WTC11 (cell line): ENCODE results near the gene CD2.

Experiments
- IRF1 ChIP-seq: sonication (generic); formaldehyde crosslinking; IDR thresholded peaks from 2 replicates; pipeline ENCODE4 v1.8.0; 2023; ENCODE audit warnings: missing genetic modification reagents
- JUN ChIP-seq: sonication (generic); formaldehyde crosslinking; IDR thresholded peaks from 2 replicates; pipeline ENCODE4 v1.8.0; 2023; ENCODE audit warnings: mild to moderate bottlenecking, missing genetic modification reagents
- NFE2L1 ChIP-seq: sonication (generic); formaldehyde crosslinking; IDR thresholded peaks from 2 replicates; pipeline ENCODE4 v1.8.1; 2023; ENCODE audit warnings: missing genetic modification reagents
- RELA ChIP-seq: sonication (generic); formaldehyde crosslinking; IDR thresholded peaks from 2 replicates; pipeline ENCODE4 v1.8.1; 2022; ENCODE audit warnings: missing genetic modification reagents, mild to moderate bottlenecking, borderline replicate concordance
- SP1 ChIP-seq: sonication (generic); formaldehyde crosslinking; conservative IDR thresholded peaks from 2 replicates; pipeline ENCODE4 v1.8.1; 2022; ENCODE audit warnings: missing genetic modification reagents
- TCF7 ChIP-seq: sonication (generic); formaldehyde crosslinking; IDR thresholded peaks from 2 replicates; pipeline ENCODE4 v1.8.0; 2022; ENCODE audit warnings: mild to moderate bottlenecking, low read depth, missing genetic modification reagents, moderate library complexity
- TF ChIP-seq, protein P1 (sequence below): fragments of 200-600 bp; IDR thresholded peaks from 2 replicates; pipeline ENCODE4 v1.8.0; 2022; ENCODE audit warnings: antibody characterized with exemption
- TF ChIP-seq, protein P2 (sequence below): sonication (generic); formaldehyde crosslinking; IDR thresholded peaks from 2 replicates; pipeline ENCODE4 v1.8.0; 2022; ENCODE audit warnings: mild to moderate bottlenecking, missing genetic modification reagents
- TF ChIP-seq, protein P3 (sequence below): sonication (generic); formaldehyde crosslinking; IDR thresholded peaks from 2 replicates; pipeline ENCODE4 v1.8.0; 2022; ENCODE audit warnings: mild to moderate bottlenecking, missing genetic modification reagents

- no peak for TF ChIP-seq IRF1 (CRISPR knock-in tag)
- TF ChIP-seq, protein P1, sequence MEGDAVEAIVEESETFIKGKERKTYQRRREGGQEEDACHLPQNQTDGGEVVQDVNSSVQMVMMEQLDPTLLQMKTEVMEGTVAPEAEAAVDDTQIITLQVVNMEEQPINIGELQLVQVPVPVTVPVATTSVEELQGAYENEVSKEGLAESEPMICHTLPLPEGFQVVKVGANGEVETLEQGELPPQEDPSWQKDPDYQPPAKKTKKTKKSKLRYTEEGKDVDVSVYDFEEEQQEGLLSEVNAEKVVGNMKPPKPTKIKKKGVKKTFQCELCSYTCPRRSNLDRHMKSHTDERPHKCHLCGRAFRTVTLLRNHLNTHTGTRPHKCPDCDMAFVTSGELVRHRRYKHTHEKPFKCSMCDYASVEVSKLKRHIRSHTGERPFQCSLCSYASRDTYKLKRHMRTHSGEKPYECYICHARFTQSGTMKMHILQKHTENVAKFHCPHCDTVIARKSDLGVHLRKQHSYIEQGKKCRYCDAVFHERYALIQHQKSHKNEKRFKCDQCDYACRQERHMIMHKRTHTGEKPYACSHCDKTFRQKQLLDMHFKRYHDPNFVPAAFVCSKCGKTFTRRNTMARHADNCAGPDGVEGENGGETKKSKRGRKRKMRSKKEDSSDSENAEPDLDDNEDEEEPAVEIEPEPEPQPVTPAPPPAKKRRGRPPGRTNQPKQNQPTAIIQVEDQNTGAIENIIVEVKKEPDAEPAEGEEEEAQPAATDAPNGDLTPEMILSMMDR, result no peak
- no peak for TF ChIP-seq NFE2L1
- TF ChIP-seq, protein P2, sequence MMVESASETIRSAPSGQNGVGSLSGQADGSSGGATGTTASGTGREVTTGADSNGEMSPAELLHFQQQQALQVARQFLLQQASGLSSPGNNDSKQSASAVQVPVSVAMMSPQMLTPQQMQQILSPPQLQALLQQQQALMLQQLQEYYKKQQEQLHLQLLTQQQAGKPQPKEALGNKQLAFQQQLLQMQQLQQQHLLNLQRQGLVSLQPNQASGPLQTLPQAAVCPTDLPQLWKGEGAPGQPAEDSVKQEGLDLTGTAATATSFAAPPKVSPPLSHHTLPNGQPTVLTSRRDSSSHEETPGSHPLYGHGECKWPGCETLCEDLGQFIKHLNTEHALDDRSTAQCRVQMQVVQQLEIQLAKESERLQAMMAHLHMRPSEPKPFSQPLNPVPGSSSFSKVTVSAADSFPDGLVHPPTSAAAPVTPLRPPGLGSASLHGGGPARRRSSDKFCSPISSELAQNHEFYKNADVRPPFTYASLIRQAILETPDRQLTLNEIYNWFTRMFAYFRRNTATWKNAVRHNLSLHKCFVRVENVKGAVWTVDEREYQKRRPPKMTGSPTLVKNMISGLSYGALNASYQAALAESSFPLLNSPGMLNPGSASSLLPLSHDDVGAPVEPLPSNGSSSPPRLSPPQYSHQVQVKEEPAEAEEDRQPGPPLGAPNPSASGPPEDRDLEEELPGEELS (CRISPR knock-in tag), result no peak
- TF ChIP-seq RELA (CRISPR knock-in tag), result no peak
- no peak for TF ChIP-seq TCF7 (CRISPR knock-in tag)
- TF ChIP-seq, protein P3, sequence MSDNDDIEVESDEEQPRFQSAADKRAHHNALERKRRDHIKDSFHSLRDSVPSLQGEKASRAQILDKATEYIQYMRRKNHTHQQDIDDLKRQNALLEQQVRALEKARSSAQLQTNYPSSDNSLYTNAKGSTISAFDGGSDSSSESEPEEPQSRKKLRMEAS (CRISPR knock-in tag), result no peak
- no peak for TF ChIP-seq SP1 (CRISPR knock-in tag)
- TF ChIP-seq JUN (CRISPR knock-in tag), result no peak
Measured at GRCh38 chr1:116726872-116727820, 27.1 kb upstream of the CD2 start.
